ENCODE results near the gene SNORC. TPM values are rescaled to one million over a fixed set of nuclear protein-coding genes. Genes with fewer than 3 reads are reported as not detected.

The SNORC gene
- total and polyA plus RNA-seq, 10 of the 15 experiments (the other 5 are each of a cell fraction or from before 2014, with no cell fraction given): 0.04 to 0.74 (median 0.45) TPM; not detected in 4

DNA sequence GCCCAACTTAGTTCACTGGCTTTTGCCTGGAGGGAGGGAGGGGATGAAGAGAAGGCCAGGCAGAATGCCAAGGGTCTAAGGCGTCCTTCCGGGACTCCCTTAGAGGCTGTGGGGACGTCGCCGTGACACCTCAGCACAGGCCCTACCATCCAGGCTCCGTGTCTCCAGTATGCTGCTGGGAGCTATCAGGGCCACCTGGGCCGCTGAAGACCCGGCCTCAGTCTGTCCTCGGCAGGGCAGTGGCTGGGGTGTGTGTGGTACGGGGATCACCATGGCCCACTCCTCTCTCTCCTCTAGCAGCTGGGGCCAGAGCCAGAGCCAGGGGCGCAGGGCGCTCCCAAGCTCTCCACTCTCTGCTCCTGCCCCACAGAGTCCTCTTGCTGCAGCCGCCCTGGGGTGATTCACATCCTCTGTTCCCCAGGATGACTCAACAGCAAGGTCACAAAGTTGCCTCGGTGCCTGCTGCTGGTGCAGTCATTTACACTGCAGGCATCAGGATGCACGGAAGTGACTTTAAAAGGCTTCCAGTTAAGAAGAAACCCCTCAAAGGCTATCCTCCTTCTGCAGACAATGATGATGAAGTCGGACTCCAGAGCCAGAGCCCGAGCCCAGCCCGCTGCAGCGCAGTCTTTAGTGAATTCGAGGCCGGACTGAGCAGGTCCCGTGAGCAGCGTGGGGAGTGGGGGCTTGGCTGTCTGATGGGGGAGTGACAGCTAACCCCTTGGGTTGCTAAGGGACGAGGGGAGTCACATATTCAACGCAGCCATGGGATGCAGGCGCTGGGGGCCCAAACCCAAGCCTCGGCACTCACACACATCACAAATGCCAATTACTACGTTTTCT is 31.9 kb downstream of the SNORC start (continued):
- no peak for TF ChIP-seq ZSCAN29 (IDR thresholded peaks at IDR 0.05)
- TF ChIP-seq SRF (IDR thresholded peaks at IDR 0.05; ENCODE audit: low read depth in 2 of 2, low read length in 2 of 2): no peak
- no peak for TF ChIP-seq RB1 (IDR thresholded peaks at IDR 0.05; ENCODE audit: borderline replicate concordance)
- TF ChIP-seq SIX5 (IDR thresholded peaks at IDR 0.05; ENCODE audit: low read depth, low read length, severe bottlenecking): no peak
- TF ChIP-seq POU2F2 (IDR thresholded peaks at IDR 0.05; ENCODE audit: borderline replicate concordance, low read depth, low read length): no peak
- TF ChIP-seq DPF2 (IDR thresholded peaks at IDR 0.05): no peak
- TF ChIP-seq, protein P1, sequence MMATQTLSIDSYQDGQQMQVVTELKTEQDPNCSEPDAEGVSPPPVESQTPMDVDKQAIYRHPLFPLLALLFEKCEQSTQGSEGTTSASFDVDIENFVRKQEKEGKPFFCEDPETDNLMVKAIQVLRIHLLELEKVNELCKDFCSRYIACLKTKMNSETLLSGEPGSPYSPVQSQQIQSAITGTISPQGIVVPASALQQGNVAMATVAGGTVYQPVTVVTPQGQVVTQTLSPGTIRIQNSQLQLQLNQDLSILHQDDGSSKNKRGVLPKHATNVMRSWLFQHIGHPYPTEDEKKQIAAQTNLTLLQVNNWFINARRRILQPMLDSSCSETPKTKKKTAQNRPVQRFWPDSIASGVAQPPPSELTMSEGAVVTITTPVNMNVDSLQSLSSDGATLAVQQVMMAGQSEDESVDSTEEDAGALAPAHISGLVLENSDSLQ (IDR thresholded peaks at IDR 0.05): no peak
- TF ChIP-seq, protein P2, sequence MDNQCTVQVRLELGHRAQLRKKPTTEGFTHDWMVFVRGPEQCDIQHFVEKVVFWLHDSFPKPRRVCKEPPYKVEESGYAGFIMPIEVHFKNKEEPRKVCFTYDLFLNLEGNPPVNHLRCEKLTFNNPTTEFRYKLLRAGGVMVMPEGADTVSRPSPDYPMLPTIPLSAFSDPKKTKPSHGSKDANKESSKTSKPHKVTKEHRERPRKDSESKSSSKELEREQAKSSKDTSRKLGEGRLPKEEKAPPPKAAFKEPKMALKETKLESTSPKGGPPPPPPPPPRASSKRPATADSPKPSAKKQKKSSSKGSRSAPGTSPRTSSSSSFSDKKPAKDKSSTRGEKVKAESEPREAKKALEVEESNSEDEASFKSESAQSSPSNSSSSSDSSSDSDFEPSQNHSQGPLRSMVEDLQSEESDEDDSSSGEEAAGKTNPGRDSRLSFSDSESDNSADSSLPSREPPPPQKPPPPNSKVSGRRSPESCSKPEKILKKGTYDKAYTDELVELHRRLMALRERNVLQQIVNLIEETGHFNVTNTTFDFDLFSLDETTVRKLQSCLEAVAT (IDR thresholded peaks at IDR 0.05): no peak
- no peak for TF ChIP-seq ESRRA (IDR thresholded peaks at IDR 0.05; ENCODE audit: low read length)
- TF ChIP-seq ZNF24 (IDR thresholded peaks at IDR 0.05): no peak

DNA sequence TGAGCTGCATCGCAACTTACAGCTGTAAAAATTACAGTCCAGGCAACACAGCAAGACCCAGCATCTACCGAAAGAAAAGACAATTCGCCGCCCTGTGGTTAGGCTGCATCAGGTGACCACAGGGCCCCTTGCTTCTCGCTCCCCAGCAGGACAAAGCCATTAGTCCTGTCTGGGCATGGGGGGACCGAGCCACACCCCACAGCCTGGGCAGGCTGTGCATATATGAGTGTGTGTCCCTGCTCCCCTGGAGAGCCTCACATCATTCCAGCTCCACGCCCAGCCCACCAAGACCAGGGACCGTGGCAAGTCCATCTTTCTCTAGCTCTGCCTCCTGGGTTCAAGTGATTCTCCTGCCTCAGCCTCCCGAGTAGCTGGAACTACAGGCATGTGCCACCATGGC is 33.9 kb downstream of the SNORC start:
- no peaks in the 10 kb centered on the region for H3K36me3 ChIP-seq (ENCODE audit: control insufficient read depth in 2 of 2, insufficient read depth in 2 of 2, low read length in 1 of 2)
- SMC1A ChIA-PET (ENCODE audit: uncharacterized antibody, unreplicated experiment): no interaction called here
- in situ Hi-C loops (cut with MboI) (no loop called here), intact Hi-C loops (cut with micrococcal nuclease; ENCODE audit: unreplicated experiment) (no loop called here)
- no peaks in the 10 kb centered on the region for H3K27me3 ChIP-seq (replicated peaks in 1 of 2; ENCODE audit: control insufficient read depth in 2 of 2, insufficient read depth in 2 of 2, low read length in 1 of 2)
- no peak overlapping the region for H3K9ac ChIP-seq (ENCODE audit: control insufficient read depth, insufficient read depth, low read length)
- ATAC-seq (no peak), FAIRE-seq (no peak), DNase-seq (ENCODE audit: low read depth, low spot score) (no peak)
- H3K4me2 ChIP-seq (ENCODE audit: control insufficient read depth, insufficient read depth): no peak overlapping the region
- H4K20me1 ChIP-seq (ENCODE audit: control insufficient read depth, insufficient read depth): no peaks in the 10 kb centered on the region
- no peak overlapping the region for H3K27ac ChIP-seq (ENCODE audit: control insufficient read depth, insufficient read depth)
- WGBS (ENCODE audit: insufficient coverage, insufficient replicate concordance, low lambda C conversion rate, missing lambda C conversion rate): 30% methylated on average over 9 of the region's 9 CpGs
- no peaks in the 10 kb centered on the region for H3K9me3 ChIP-seq (replicated peaks; ENCODE audit: control insufficient read depth, insufficient read depth, low read length)
- H3K4me1 ChIP-seq (ENCODE audit: control insufficient read depth, insufficient read depth, low read length): no peaks in the 10 kb centered on the region
- POLR2A ChIA-PET: no interaction called here
- RAD21 ChIA-PET (ENCODE audit: unreplicated experiment): no interaction called here
- no peaks in the 10 kb centered on the region for H3K79me2 ChIP-seq (ENCODE audit: control insufficient read depth, insufficient read depth, low read length)
- BruUV-seq (replicated peaks): no TSS peak
- H3K4me3 ChIP-seq: no peak overlapping the region
- H2AFZ ChIP-seq (ENCODE audit: control insufficient read depth, low read depth, low read length): no peak overlapping the region
- CTCF ChIA-PET: no interaction called here
- no peak for TF ChIP-seq HCFC1 (IDR thresholded peaks at IDR 0.05; ENCODE audit: low read length)
- TF ChIP-seq, protein P3, sequence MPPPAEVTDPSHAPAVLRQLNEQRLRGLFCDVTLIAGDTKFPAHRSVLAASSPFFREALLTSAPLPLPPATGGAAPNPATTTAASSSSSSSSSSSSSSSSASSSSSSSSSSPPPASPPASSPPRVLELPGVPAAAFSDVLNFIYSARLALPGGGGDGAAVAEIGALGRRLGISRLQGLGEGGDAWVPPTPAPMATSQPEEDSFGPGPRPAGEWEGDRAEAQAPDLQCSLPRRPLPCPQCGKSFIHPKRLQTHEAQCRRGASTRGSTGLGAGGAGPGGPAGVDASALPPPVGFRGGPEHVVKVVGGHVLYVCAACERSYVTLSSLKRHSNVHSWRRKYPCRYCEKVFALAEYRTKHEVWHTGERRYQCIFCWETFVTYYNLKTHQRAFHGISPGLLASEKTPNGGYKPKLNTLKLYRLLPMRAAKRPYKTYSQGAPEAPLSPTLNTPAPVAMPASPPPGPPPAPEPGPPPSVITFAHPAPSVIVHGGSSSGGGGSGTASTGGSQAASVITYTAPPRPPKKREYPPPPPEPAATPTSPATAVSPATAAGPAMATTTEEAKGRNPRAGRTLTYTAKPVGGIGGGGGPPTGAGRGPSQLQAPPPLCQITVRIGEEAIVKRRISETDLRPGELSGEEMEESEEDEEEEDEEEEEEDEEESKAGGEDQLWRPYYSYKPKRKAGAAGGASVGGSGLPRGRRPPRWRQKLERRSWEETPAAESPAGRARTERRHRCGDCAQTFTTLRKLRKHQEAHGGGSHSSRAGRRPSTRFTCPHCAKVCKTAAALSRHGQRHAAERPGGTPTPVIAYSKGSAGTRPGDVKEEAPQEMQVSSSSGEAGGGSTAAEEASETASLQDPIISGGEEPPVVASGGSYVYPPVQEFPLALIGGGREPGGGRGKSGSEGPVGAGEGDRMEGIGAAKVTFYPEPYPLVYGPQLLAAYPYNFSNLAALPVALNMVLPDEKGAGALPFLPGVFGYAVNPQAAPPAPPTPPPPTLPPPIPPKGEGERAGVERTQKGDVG (CRISPR knock-in tag; IDR thresholded peaks at IDR 0.05): no peak
- TF ChIP-seq SUPT20H (IDR thresholded peaks at IDR 0.05; ENCODE audit: borderline replicate concordance, control insufficient read depth, low read depth, low read length): no peak
- no peak for TF ChIP-seq CHD4 (IDR thresholded peaks at IDR 0.05)
- no peak for TF ChIP-seq ESRRA (IDR thresholded peaks at IDR 0.05; ENCODE audit: low read length)
- TF ChIP-seq IRF3 (IDR thresholded peaks at IDR 0.05): no peak
- TF ChIP-seq SUZ12 (IDR thresholded peaks at IDR 0.05; ENCODE audit: unreplicated experiment): no peak
- TF ChIP-seq TCF3 (IDR thresholded peaks at IDR 0.05; ENCODE audit: borderline replicate concordance, insufficient read depth, low read depth, low read length): no peak

Measured in GM12878 (cell line).